WTC11 (cell line): ENCODE data around the gene LSP1. TPM values are rescaled to one million over a fixed set of nuclear protein-coding genes. Genes with fewer than 3 reads are reported as not detected.

Source experiments
- ATAC-seq: fragments of 200-7000 bp; cut with Tn5 transposase; 2 replicates; pipeline ENCODE4 v1.10.0; 2021; ENCODE audit warnings: mild to moderate bottlenecking, moderate library complexity
- CTCF ChIA-PET: fragments of 300-600 bp; sonication (Branson Sonifier 250); formaldehyde crosslinking; loops from one replicate; lab custom pipeline; 2021; ENCODE audit warnings: antibody characterized with exemption; lab: Charles Lee
- POLR2A ChIA-PET: fragments of 350-600 bp; sonication (Branson Sonifier 250); formaldehyde crosslinking; loops from one replicate; lab custom pipeline; 2021; ENCODE audit warnings: antibody characterized with exemption; lab: Charles Lee
- DNase-seq: peaks from one replicate; pipeline ENCODE4 v3.0.0; 2021; ENCODE audit warnings: low spot score
- H3K27ac Mint-ChIP-seq: 2 replicates; pipeline ENCODE4 v1.8.0; 2021; ENCODE audit warnings: mixed read lengths
- H3K27me3 Mint-ChIP-seq: 2 replicates; pipeline ENCODE4 v1.8.0; 2021; ENCODE audit warnings: low read depth, mild to moderate bottlenecking, moderate library complexity, mixed read lengths
- H3K36me3 Mint-ChIP-seq: 2 replicates; pipeline ENCODE4 v1.8.0; 2021; ENCODE audit warnings: mixed read lengths
- H3K4me1 Mint-ChIP-seq: 2 replicates; pipeline ENCODE4 v1.8.0; 2022; ENCODE audit warnings: mixed read lengths
- H3K4me3 Mint-ChIP-seq: 2 replicates; pipeline ENCODE4 v1.8.0; 2021; ENCODE audit warnings: mild to moderate bottlenecking, moderate library complexity, mixed read lengths
- H3K9me3 Mint-ChIP-seq: 2 replicates; pipeline ENCODE4 v1.8.0; 2021; ENCODE audit warnings: mixed read lengths
- ATF1 ChIP-seq: sonication (generic); formaldehyde crosslinking; IDR thresholded peaks from 2 replicates; pipeline ENCODE4 v1.8.1; 2023; ENCODE audit warnings: mild to moderate bottlenecking, moderate library complexity, missing genetic modification reagents
- CBFB ChIP-seq: sonication (generic); formaldehyde crosslinking; IDR thresholded peaks from 2 replicates; pipeline ENCODE4 v1.8.1; 2022; ENCODE audit warnings: mild to moderate bottlenecking, low read depth, missing genetic modification reagents
- CREB1 ChIP-seq: sonication (generic); formaldehyde crosslinking; IDR thresholded peaks from 2 replicates; pipeline ENCODE4 v1.8.0; 2023; ENCODE audit warnings: mild to moderate bottlenecking, missing genetic modification reagents
- ESRRA ChIP-seq: sonication (generic); formaldehyde crosslinking; IDR thresholded peaks from 2 replicates; pipeline ENCODE4 v1.8.1; 2022; ENCODE audit warnings: mild to moderate bottlenecking, missing genetic modification reagents, borderline replicate concordance
- FOXJ3 ChIP-seq: sonication (generic); formaldehyde crosslinking; IDR thresholded peaks from 2 replicates; pipeline ENCODE4 v1.9.0; 2021; ENCODE audit warnings: missing genetic modification reagents, mild to moderate bottlenecking, borderline replicate concordance
- GABPB1 ChIP-seq: sonication (generic); formaldehyde crosslinking; IDR thresholded peaks from 2 replicates; pipeline ENCODE4 v1.8.1; 2023; ENCODE audit warnings: mild to moderate bottlenecking, missing genetic modification reagents
- JAZF1 ChIP-seq: fragments of 250-450 bp; sonication (Bioruptor Pico); IDR thresholded peaks from 2 replicates; pipeline ENCODE4 v1.9.0; 2021; ENCODE audit warnings: moderate library complexity, mild to moderate bottlenecking, inconsistent platforms
- MXD4 ChIP-seq: fragments of 250-450 bp; sonication (Bioruptor Pico); IDR thresholded peaks from 2 replicates; pipeline ENCODE4 v1.8.0; 2021; ENCODE audit warnings: mild to moderate bottlenecking, moderate library complexity, borderline replicate concordance
- NR1H2 ChIP-seq: sonication (generic); formaldehyde crosslinking; IDR thresholded peaks from 2 replicates; pipeline ENCODE4 v1.9.0; 2021; ENCODE audit warnings: mild to moderate bottlenecking, moderate library complexity, missing genetic modification reagents
- SP1 ChIP-seq: sonication (generic); formaldehyde crosslinking; conservative IDR thresholded peaks from 2 replicates; pipeline ENCODE4 v1.8.1; 2022; ENCODE audit warnings: missing genetic modification reagents
- ZNF121 ChIP-seq: sonication (generic); formaldehyde crosslinking; IDR thresholded peaks from 2 replicates; pipeline ENCODE4 v1.8.0; 2023; ENCODE audit warnings: missing genetic modification reagents
- ZNF219 ChIP-seq: sonication (generic); formaldehyde crosslinking; IDR thresholded peaks from 2 replicates; pipeline ENCODE4 v1.8.0; 2023; ENCODE audit warnings: missing genetic modification reagents, mild to moderate bottlenecking, borderline replicate concordance
- ZNF232 ChIP-seq: sonication (generic); formaldehyde crosslinking; IDR thresholded peaks from 2 replicates; pipeline ENCODE4 v1.8.0; 2022; ENCODE audit warnings: mild to moderate bottlenecking, missing genetic modification reagents
- total RNA-seq: library from RNA; stranded (reverse); gene quantifications from 3 replicates; pipeline ENCODE4 v1.2.3, GENCODE V29; 2021
- TF ChIP-seq, protein P1 (sequence below): sonication (generic); formaldehyde crosslinking; IDR thresholded peaks from 2 replicates; pipeline ENCODE4 v1.8.0; 2023; ENCODE audit warnings: mild to moderate bottlenecking, missing genetic modification reagents
- TF ChIP-seq, protein P2 (sequence below): sonication (generic); formaldehyde crosslinking; IDR thresholded peaks from 2 replicates; pipeline ENCODE4 v1.8.0; 2023; ENCODE audit warnings: missing genetic modification reagents
- TF ChIP-seq, protein P3 (sequence below): sonication (generic); formaldehyde crosslinking; IDR thresholded peaks from 2 replicates; pipeline ENCODE4 v1.8.1; 2022; ENCODE audit warnings: low read depth, missing genetic modification reagents, borderline replicate concordance
- TF ChIP-seq, protein P4 (sequence below): sonication (generic); formaldehyde crosslinking; IDR thresholded peaks from 2 replicates; pipeline ENCODE4 v1.8.1; 2022; ENCODE audit warnings: mild to moderate bottlenecking, missing genetic modification reagents, moderate library complexity, borderline replicate concordance
- TF ChIP-seq, protein P5 (sequence below): fragments of 250-450 bp; sonication (Bioruptor Pico); IDR thresholded peaks from 2 replicates; pipeline ENCODE4 v1.9.0; 2021; ENCODE audit warnings: mild to moderate bottlenecking, borderline replicate concordance
- TF ChIP-seq, protein P6 (sequence below): sonication (generic); formaldehyde crosslinking; IDR thresholded peaks from 2 replicates; pipeline ENCODE4 v1.8.1; 2023; ENCODE audit warnings: mild to moderate bottlenecking, missing genetic modification reagents, moderate library complexity
- TF ChIP-seq, protein P7 (sequence below): sonication (generic); formaldehyde crosslinking; IDR thresholded peaks from 2 replicates; pipeline ENCODE4 v1.8.1; 2022; ENCODE audit warnings: missing genetic modification reagents, borderline replicate concordance

The LSP1 gene
- total RNA-seq, 1 experiment from 2014 or later = 0.77 TPM

DNA sequence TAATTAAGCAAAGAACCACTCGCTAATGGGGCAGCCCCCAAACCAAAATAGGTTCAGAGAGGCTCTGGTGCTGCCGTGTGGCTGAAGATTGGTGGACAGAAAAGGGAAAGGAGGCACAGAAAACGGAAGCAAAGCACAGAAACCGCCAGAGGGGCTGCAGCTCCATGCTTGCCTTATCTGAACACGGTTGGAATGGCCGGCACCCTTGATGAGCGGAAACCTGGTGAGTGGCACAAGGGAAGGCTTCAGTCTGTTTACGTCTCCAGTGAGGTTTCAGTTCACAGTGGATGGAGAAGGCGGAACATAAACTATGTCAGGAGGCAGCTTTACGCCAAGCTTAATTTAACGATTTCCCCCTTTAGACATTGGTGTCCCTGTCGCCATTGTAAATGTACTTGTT lies 44.0 kb downstream of the LSP1 start:
- H3K9me3 Mint-ChIP-seq = no peaks in the 10 kb centered on the region
- TF ChIP-seq, protein P1, sequence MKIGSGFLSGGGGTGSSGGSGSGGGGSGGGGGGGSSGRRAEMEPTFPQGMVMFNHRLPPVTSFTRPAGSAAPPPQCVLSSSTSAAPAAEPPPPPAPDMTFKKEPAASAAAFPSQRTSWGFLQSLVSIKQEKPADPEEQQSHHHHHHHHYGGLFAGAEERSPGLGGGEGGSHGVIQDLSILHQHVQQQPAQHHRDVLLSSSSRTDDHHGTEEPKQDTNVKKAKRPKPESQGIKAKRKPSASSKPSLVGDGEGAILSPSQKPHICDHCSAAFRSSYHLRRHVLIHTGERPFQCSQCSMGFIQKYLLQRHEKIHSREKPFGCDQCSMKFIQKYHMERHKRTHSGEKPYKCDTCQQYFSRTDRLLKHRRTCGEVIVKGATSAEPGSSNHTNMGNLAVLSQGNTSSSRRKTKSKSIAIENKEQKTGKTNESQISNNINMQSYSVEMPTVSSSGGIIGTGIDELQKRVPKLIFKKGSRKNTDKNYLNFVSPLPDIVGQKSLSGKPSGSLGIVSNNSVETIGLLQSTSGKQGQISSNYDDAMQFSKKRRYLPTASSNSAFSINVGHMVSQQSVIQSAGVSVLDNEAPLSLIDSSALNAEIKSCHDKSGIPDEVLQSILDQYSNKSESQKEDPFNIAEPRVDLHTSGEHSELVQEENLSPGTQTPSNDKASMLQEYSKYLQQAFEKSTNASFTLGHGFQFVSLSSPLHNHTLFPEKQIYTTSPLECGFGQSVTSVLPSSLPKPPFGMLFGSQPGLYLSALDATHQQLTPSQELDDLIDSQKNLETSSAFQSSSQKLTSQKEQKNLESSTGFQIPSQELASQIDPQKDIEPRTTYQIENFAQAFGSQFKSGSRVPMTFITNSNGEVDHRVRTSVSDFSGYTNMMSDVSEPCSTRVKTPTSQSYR = no peak
- TF ChIP-seq FOXJ3 (CRISPR knock-in tag) = no peak
- TF ChIP-seq CREB1 (CRISPR knock-in tag) = no peak
- TF ChIP-seq, protein P2, sequence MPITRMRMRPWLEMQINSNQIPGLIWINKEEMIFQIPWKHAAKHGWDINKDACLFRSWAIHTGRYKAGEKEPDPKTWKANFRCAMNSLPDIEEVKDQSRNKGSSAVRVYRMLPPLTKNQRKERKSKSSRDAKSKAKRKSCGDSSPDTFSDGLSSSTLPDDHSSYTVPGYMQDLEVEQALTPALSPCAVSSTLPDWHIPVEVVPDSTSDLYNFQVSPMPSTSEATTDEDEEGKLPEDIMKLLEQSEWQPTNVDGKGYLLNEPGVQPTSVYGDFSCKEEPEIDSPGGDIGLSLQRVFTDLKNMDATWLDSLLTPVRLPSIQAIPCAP = no peak
- TF ChIP-seq CBFB (CRISPR knock-in tag) = no peak
- TF ChIP-seq, protein P3, sequence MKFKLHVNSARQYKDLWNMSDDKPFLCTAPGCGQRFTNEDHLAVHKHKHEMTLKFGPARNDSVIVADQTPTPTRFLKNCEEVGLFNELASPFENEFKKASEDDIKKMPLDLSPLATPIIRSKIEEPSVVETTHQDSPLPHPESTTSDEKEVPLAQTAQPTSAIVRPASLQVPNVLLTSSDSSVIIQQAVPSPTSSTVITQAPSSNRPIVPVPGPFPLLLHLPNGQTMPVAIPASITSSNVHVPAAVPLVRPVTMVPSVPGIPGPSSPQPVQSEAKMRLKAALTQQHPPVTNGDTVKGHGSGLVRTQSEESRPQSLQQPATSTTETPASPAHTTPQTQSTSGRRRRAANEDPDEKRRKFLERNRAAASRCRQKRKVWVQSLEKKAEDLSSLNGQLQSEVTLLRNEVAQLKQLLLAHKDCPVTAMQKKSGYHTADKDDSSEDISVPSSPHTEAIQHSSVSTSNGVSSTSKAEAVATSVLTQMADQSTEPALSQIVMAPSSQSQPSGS (CRISPR knock-in tag) = no peak
- no peak for TF ChIP-seq GABPB1
- TF ChIP-seq ZNF219 (CRISPR knock-in tag) = no peak
- TF ChIP-seq ESRRA = no peak
- TF ChIP-seq, protein P4, sequence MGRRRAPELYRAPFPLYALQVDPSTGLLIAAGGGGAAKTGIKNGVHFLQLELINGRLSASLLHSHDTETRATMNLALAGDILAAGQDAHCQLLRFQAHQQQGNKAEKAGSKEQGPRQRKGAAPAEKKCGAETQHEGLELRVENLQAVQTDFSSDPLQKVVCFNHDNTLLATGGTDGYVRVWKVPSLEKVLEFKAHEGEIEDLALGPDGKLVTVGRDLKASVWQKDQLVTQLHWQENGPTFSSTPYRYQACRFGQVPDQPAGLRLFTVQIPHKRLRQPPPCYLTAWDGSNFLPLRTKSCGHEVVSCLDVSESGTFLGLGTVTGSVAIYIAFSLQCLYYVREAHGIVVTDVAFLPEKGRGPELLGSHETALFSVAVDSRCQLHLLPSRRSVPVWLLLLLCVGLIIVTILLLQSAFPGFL = no peak
- TF ChIP-seq, protein P5, sequence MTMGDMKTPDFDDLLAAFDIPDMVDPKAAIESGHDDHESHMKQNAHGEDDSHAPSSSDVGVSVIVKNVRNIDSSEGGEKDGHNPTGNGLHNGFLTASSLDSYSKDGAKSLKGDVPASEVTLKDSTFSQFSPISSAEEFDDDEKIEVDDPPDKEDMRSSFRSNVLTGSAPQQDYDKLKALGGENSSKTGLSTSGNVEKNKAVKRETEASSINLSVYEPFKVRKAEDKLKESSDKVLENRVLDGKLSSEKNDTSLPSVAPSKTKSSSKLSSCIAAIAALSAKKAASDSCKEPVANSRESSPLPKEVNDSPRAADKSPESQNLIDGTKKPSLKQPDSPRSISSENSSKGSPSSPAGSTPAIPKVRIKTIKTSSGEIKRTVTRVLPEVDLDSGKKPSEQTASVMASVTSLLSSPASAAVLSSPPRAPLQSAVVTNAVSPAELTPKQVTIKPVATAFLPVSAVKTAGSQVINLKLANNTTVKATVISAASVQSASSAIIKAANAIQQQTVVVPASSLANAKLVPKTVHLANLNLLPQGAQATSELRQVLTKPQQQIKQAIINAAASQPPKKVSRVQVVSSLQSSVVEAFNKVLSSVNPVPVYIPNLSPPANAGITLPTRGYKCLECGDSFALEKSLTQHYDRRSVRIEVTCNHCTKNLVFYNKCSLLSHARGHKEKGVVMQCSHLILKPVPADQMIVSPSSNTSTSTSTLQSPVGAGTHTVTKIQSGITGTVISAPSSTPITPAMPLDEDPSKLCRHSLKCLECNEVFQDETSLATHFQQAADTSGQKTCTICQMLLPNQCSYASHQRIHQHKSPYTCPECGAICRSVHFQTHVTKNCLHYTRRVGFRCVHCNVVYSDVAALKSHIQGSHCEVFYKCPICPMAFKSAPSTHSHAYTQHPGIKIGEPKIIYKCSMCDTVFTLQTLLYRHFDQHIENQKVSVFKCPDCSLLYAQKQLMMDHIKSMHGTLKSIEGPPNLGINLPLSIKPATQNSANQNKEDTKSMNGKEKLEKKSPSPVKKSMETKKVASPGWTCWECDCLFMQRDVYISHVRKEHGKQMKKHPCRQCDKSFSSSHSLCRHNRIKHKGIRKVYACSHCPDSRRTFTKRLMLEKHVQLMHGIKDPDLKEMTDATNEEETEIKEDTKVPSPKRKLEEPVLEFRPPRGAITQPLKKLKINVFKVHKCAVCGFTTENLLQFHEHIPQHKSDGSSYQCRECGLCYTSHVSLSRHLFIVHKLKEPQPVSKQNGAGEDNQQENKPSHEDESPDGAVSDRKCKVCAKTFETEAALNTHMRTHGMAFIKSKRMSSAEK (CRISPR knock-in tag) = no peak
- no peak for TF ChIP-seq ZNF232
- TF ChIP-seq SP1 = no peak

DNA sequence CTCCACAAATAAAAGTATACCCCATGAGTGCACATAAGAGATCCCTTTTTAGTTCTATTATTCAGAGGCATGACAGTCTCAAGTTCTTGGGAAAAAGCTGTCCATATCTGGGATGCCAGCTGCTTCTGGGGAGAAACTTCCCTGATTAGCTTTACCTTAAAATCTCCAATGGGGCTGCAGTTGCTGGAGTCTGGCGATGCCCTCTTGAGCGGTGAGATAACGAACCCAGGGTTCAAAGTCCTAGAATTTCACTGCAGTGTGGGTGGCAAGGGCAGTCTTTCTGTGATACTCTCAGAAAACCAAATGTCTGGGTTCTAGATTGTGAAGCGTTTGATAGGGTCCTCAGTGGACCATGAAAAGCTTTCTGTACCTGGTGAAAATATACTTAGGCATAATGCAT lies 46.2 kb downstream of the LSP1 start:
- POLR2A ChIA-PET = no interaction called here
- Mint-ChIP-seq H3K4me3 (no peak overlapping the region), H3K9me3 (no peaks in the 10 kb centered on the region), H3K36me3 (no peaks in the 10 kb centered on the region), H3K27ac (no peak overlapping the region), H3K27me3 (peaks cover 10% of the 10 kb centered on the region), H3K4me1 (peaks cover 9% of the 10 kb centered on the region)
- ATAC-seq (no peak), DNase-seq (no peak)
- CTCF ChIA-PET = interaction anchor here (0.6 to 2.0 kb wide), 3 partner anchors 17 to 249 kb away, joined by 3 to 6 read pairs (median 3); no protein-coding TSS in a partner anchor
- no peak for TF ChIP-seq MXD4 (CRISPR knock-in tag)
- TF ChIP-seq, protein P6, sequence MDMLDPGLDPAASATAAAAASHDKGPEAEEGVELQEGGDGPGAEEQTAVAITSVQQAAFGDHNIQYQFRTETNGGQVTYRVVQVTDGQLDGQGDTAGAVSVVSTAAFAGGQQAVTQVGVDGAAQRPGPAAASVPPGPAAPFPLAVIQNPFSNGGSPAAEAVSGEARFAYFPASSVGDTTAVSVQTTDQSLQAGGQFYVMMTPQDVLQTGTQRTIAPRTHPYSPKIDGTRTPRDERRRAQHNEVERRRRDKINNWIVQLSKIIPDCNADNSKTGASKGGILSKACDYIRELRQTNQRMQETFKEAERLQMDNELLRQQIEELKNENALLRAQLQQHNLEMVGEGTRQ = no peak
- TF ChIP-seq ZNF121 (CRISPR knock-in tag) = no peak
- no peak for TF ChIP-seq JAZF1 (CRISPR knock-in tag)
- TF ChIP-seq, protein P7, sequence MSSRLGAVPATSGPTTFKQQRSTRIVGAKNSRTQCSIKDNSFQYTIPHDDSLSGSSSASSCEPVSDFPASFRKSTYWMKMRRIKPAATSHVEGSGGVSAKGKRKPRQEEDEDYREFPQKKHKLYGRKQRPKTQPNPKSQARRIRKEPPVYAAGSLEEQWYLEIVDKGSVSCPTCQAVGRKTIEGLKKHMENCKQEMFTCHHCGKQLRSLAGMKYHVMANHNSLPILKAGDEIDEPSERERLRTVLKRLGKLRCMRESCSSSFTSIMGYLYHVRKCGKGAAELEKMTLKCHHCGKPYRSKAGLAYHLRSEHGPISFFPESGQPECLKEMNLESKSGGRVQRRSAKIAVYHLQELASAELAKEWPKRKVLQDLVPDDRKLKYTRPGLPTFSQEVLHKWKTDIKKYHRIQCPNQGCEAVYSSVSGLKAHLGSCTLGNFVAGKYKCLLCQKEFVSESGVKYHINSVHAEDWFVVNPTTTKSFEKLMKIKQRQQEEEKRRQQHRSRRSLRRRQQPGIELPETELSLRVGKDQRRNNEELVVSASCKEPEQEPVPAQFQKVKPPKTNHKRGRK (CRISPR knock-in tag) = no peak
- TF ChIP-seq NR1H2 = no peak
- no peak for TF ChIP-seq CBFB (CRISPR knock-in tag)
- no peak for TF ChIP-seq ATF1 (CRISPR knock-in tag)
- no peak for TF ChIP-seq SP1

More for the DNA sequence above, 44.0 kb downstream of the LSP1 start:
- Mint-ChIP-seq H3K27ac (no peak overlapping the region), H3K27me3 (peaks cover 10% of the 10 kb centered on the region), H3K4me3 (no peak overlapping the region), H3K4me1 (peaks cover 9% of the 10 kb centered on the region), H3K36me3 (no peaks in the 10 kb centered on the region)
- CTCF ChIA-PET = interaction anchor here (1.3 to 2.0 kb wide), 3 partner anchors 14 to 105 kb away, joined by 3 to 6 read pairs (median 3); no protein-coding TSS in a partner anchor
- DNase-seq (no peak), ATAC-seq (no peak)
- POLR2A ChIA-PET = no interaction called here
